MCF 10A (cell line): ENCODE measurements around the gene ACHE. TPM values are rescaled to one million over a fixed set of nuclear protein-coding genes. Genes with fewer than 3 reads are reported as not detected.

Experiments used
- BruUV-seq: library from RNA; stranded (reverse); fragments of 400-500 nt; replicated peaks from 2 replicates; lab custom pipeline; 2021; lab: Mats Ljungman, UMichigan
- CTCF ChIA-PET: fragments of 300-600 bp; sonication (Branson Sonifier 250); formaldehyde crosslinking; extraction: SDS; loops from one replicate; lab custom pipeline; 2021; ENCODE audit warnings: antibody characterized with exemption, inconsistent platforms; lab: Yijun Ruan, JAX
- POLR2A ChIA-PET: fragments of 300-600, 350-650 bp; sonication (Branson Sonifier 250); formaldehyde crosslinking; extraction: SDS; loops from one replicate; lab custom pipeline; 2020; ENCODE audit warnings: antibody characterized with exemption, inconsistent platforms; lab: Yijun Ruan, JAX
- DNase-seq: peaks from one replicate; pipeline ENCODE4 v3.0.0-alpha.2; 2018; ENCODE audit not compliant: unreplicated experiment
- H3K27ac Mint-ChIP-seq: one replicate; pipeline ENCODE4 v1.8.0; 2022; ENCODE audit warnings: mild to moderate bottlenecking, low read depth, mixed read lengths; ENCODE audit not compliant: unreplicated experiment
- H3K27me3 Mint-ChIP-seq: one replicate; pipeline ENCODE4 v1.8.0; 2022; ENCODE audit warnings: mixed read lengths; ENCODE audit not compliant: insufficient read depth, unreplicated experiment
- H3K36me3 Mint-ChIP-seq: one replicate; pipeline ENCODE4 v1.8.0; 2022; ENCODE audit warnings: mild to moderate bottlenecking, moderate library complexity, mixed read lengths; ENCODE audit not compliant: insufficient read depth, unreplicated experiment
- H3K4me1 Mint-ChIP-seq: one replicate; pipeline ENCODE4 v1.8.0; 2022; ENCODE audit warnings: mixed read lengths; ENCODE audit not compliant: insufficient read depth, unreplicated experiment
- H3K4me3 Mint-ChIP-seq: one replicate; pipeline ENCODE4 v1.8.0; 2022; ENCODE audit warnings: mild to moderate bottlenecking, moderate library complexity, mixed read lengths; ENCODE audit not compliant: unreplicated experiment
- H3K9me3 Mint-ChIP-seq: one replicate; pipeline ENCODE4 v1.8.0; 2022; ENCODE audit warnings: mixed read lengths; ENCODE audit not compliant: unreplicated experiment
- CTCF ChIP-seq: fragments of 200-600 bp; IDR thresholded peaks from one replicate; pipeline ENCODE4 v1.8.0; 2022; ENCODE audit warnings: antibody characterized with exemption, mild to moderate bottlenecking; ENCODE audit not compliant: unreplicated experiment
- intact Hi-C: fragments of 100-400 bp; cut with micrococcal nuclease; formaldehyde crosslinking; loops from 2 replicates; pipeline ENCODE4 v1.14.1; 2022
- total RNA-seq: library from RNA; stranded (reverse); gene quantifications from 2 replicates; pipeline ENCODE4 v1.2.3, GENCODE V29; 2022

The ACHE gene
- total RNA-seq, 1 experiment from 2014 or later, result 0.30 TPM

- Mint-ChIP-seq H3K9me3 (no peaks in the 10 kb centered on the region), H3K4me1 (no peaks in the 10 kb centered on the region), H3K27ac (no peak overlapping the region), H3K36me3 (peaks cover 53% of the 10 kb centered on the region), H3K4me3 (no peak overlapping the region), H3K27me3 (no peaks in the 10 kb centered on the region)
- TF ChIP-seq CTCF, result no peak
- ChIA-PET CTCF (interaction anchor here (0.6 to 1.2 kb wide), 4 partner anchors 9 to 306 kb away, joined by 3 read pairs; partner anchors contain the start of gene SLC12A9), POLR2A (interaction anchor here (0.7 to 3.7 kb wide), 4 partner anchors 11 to 305 kb away, joined by 3 to 19 read pairs (median 10); partner anchors contain the start of genes SLC12A9, SRRT and UFSP1)
- BruUV-seq, result no TSS peak
- DNase-seq, result no peak
- intact Hi-C loops, result no loop called here
Observed at GRCh38 chr7:100863406-100863950, 32.2 kb downstream of the ACHE start.

- H3K36me3 Mint-ChIP-seq, result peaks cover 44% of the 10 kb centered on the region
- CTCF ChIA-PET, result interaction anchor here (0.6 to 0.7 kb wide), 3 partner anchors 10 to 293 kb away, joined by 3 read pairs; no protein-coding TSS in a partner anchor
- no peak for DNase-seq
- no TSS peak for BruUV-seq
- H3K9me3 Mint-ChIP-seq, result no peaks in the 10 kb centered on the region
- H3K27me3 Mint-ChIP-seq, result no peaks in the 10 kb centered on the region
- intact Hi-C loops, result no loop called here
- no peak overlapping the region for H3K27ac Mint-ChIP-seq
- POLR2A ChIA-PET, result no interaction called here
- no peaks in the 10 kb centered on the region for H3K4me1 Mint-ChIP-seq
- H3K4me3 Mint-ChIP-seq, result no peak overlapping the region
- no peak for TF ChIP-seq CTCF
Observed at GRCh38 chr7:100861616-100861985, 34.1 kb downstream of the ACHE start.

GRCh38 chr7:100860702-100861615, 34.7 kb downstream of the ACHE start:
- no peak for DNase-seq
- H3K4me3 Mint-ChIP-seq, result no peak overlapping the region
- ChIA-PET CTCF (interaction anchor here (0.7 kb wide), 1 partner anchor 12 kb away, joined by 3 read pairs; no protein-coding TSS in a partner anchor), POLR2A (no interaction called here)
- H3K27me3 Mint-ChIP-seq, result no peaks in the 10 kb centered on the region
- no peaks in the 10 kb centered on the region for H3K4me1 Mint-ChIP-seq
- H3K27ac Mint-ChIP-seq, result no peak overlapping the region
- H3K9me3 Mint-ChIP-seq, result no peaks in the 10 kb centered on the region
- intact Hi-C loops, result no loop called here
- no peak for TF ChIP-seq CTCF
- peaks cover 43% of the 10 kb centered on the region for H3K36me3 Mint-ChIP-seq
- BruUV-seq, result no TSS peak

- H3K27me3 Mint-ChIP-seq, result no peaks in the 10 kb centered on the region
- no peaks in the 10 kb centered on the region for H3K4me1 Mint-ChIP-seq
- intact Hi-C loops, result no loop called here
- no peak for DNase-seq
- no peaks in the 10 kb centered on the region for H3K9me3 Mint-ChIP-seq
- H3K36me3 Mint-ChIP-seq, result peaks cover 50% of the 10 kb centered on the region
- TF ChIP-seq CTCF, result no peak
- no peak overlapping the region for H3K27ac Mint-ChIP-seq
- no TSS peak for BruUV-seq
- ChIA-PET POLR2A (no interaction called here), CTCF (no interaction called here)
- no peak overlapping the region for H3K4me3 Mint-ChIP-seq
Observed at GRCh38 chr7:100859856-100860255, 35.8 kb downstream of the ACHE start.
